A673 (cell line): ENCODE data around the gene SDHD. TPM values are rescaled to one million over a fixed set of nuclear protein-coding genes. Genes with fewer than 3 reads are reported as not detected.

Experiments
- BruUV-seq: library from RNA; stranded (reverse); fragments of 400-500 nt; replicated peaks from 2 replicates; lab custom pipeline; 2021; lab: Mats Ljungman, UMichigan
- CTCF ChIA-PET: fragments of 300-600 bp; sonication (Branson Sonifier 250); formaldehyde crosslinking; loops from one replicate; lab custom pipeline; 2022; ENCODE audit warnings: antibody characterized with exemption; lab: Charles Lee
- POLR2A ChIA-PET: fragments of 300-600 bp; sonication (Branson Sonifier 250); formaldehyde crosslinking; loops from one replicate; lab custom pipeline; 2022; ENCODE audit warnings: antibody characterized with exemption; ENCODE audit not compliant: low non-redundant PET; lab: Charles Lee
- DNase-seq: peaks from one replicate; pipeline ENCODE4 v3.0.0-alpha.2; 2015; ENCODE audit warnings: low spot score
- H3K27ac ChIP-seq: fragments of 200-600 bp; sonication (generic); 2 replicates; pipeline ENCODE4 v1.5.1; 2016; ENCODE audit warnings: mixed run types, low read depth, mild to moderate bottlenecking, mixed read lengths, antibody characterized with exemption, low read length; ENCODE audit not compliant: poor library complexity, severe bottlenecking
- H3K27me3 ChIP-seq: fragments of 200-600 bp; sonication (generic); replicated peaks from 2 replicates; pipeline ENCODE4 v1.6.1; 2017; ENCODE audit warnings: mixed run types, low read depth, mild to moderate bottlenecking, mixed read lengths, antibody characterized with exemption, low read length; ENCODE audit not compliant: insufficient read depth, poor library complexity
- H3K36me3 ChIP-seq: fragments of 200-600 bp; sonication (generic); 2 replicates; pipeline ENCODE4 v1.6.1; 2016; ENCODE audit warnings: mixed run types, mild to moderate bottlenecking, mixed read lengths, antibody characterized with exemption, low read length; ENCODE audit not compliant: insufficient read depth, poor library complexity, severe bottlenecking
- H3K4me1 ChIP-seq: fragments of 200-600 bp; sonication (generic); 2 replicates; pipeline ENCODE4 v1.6.1; 2017; ENCODE audit warnings: mixed run types, mild to moderate bottlenecking, mixed read lengths, antibody characterized with exemption, low read length; ENCODE audit not compliant: insufficient read depth, poor library complexity, severe bottlenecking
- H3K4me3 ChIP-seq: fragments of 200-600 bp; sonication (generic); 2 replicates; pipeline ENCODE4 v1.5.1; 2016; ENCODE audit warnings: low read depth, mixed run types, mild to moderate bottlenecking, mixed read lengths, low read length; ENCODE audit not compliant: poor library complexity, severe bottlenecking
- H3K9me3 ChIP-seq: fragments of 200-600 bp; sonication (generic); 2 replicates; pipeline ENCODE4 v1.6.1; 2016; ENCODE audit warnings: mixed run types, low read depth, mild to moderate bottlenecking, mixed read lengths, antibody characterized with exemption, low read length; ENCODE audit not compliant: poor library complexity, severe bottlenecking
- CTCF ChIP-seq: fragments of 300-800, 200-600 bp; sonication (generic); conservative IDR thresholded peaks from 2 replicates; pipeline ENCODE4 v1.5.1; 2017; ENCODE audit warnings: low read depth, mild to moderate bottlenecking, antibody characterized with exemption, low read length, moderate library complexity, mixed read lengths
- EZH2 ChIP-seq: fragments of 200-600 bp; sonication (generic); IDR thresholded peaks from 2 replicates; pipeline ENCODE4 v1.6.1; 2017; ENCODE audit warnings: borderline replicate concordance, low read depth, mild to moderate bottlenecking, mixed read lengths, antibody characterized with exemption, low read length; ENCODE audit not compliant: poor library complexity, severe bottlenecking
- intact Hi-C: fragments of 100-400 bp; cut with micrococcal nuclease; formaldehyde crosslinking; loops from one replicate; pipeline ENCODE4 v1.10.0; 2022; ENCODE audit not compliant: unreplicated experiment
- total RNA-seq: library from RNA; stranded (reverse); gene quantifications from 2 replicates; pipeline ENCODE4 v1.2.3, GENCODE V29; 2021

The SDHD gene
- total RNA-seq, 1 experiment from 2014 or later = 135 TPM

GRCh38 chr11:112123129-112123528, 36.5 kb downstream of the SDHD start:
- Histone ChIP-seq H3K4me3 (no peak overlapping the region), H3K9me3 (no peaks in the 10 kb centered on the region), H3K4me1 (peaks cover 54% of the 10 kb centered on the region), H3K27me3 (no peaks in the 10 kb centered on the region), H3K36me3 (no peaks in the 10 kb centered on the region), H3K27ac (peak overlapping the region; percentile 44)
- peak; percentile 32 for DNase-seq
- TF ChIP-seq EZH2 = no peak
- TF ChIP-seq CTCF = no peak
- no TSS peak for BruUV-seq
- intact Hi-C loops = no loop called here
- POLR2A ChIA-PET = no interaction called here
- CTCF ChIA-PET = no interaction called here

- no peak overlapping the region for H3K4me3 ChIP-seq
- TF ChIP-seq CTCF = no peak
- no peak for TF ChIP-seq EZH2
- no peak for DNase-seq
- H3K9me3 ChIP-seq = no peaks in the 10 kb centered on the region
- H3K4me1 ChIP-seq = peaks cover 39% of the 10 kb centered on the region
- no TSS peak for BruUV-seq
- intact Hi-C loops = no loop called here
- no peak overlapping the region for H3K27ac ChIP-seq
- ChIA-PET POLR2A (no interaction called here), CTCF (no interaction called here)
- no peaks in the 10 kb centered on the region for H3K27me3 ChIP-seq
- H3K36me3 ChIP-seq = no peaks in the 10 kb centered on the region
These were observed 40.4 kb downstream of the SDHD start for GRCh38 chr11:112127056-112127455.

- Histone ChIP-seq H3K4me3 (no peak overlapping the region), H3K27ac (no peak overlapping the region), H3K9me3 (no peaks in the 10 kb centered on the region), H3K27me3 (no peaks in the 10 kb centered on the region), H3K36me3 (no peaks in the 10 kb centered on the region), H3K4me1 (peaks cover 28% of the 10 kb centered on the region)
- intact Hi-C loops = no loop called here
- DNase-seq = peak; percentile 99
- CTCF ChIA-PET = interaction anchor here (0.5 to 1.0 kb wide), 2 partner anchors 15 to 17 kb away, joined by 3 read pairs; no protein-coding TSS in a partner anchor
- TF ChIP-seq EZH2 (no peak), CTCF (no peak)
- no TSS peak for BruUV-seq
- POLR2A ChIA-PET = interaction anchor here (0.5 kb wide), 1 partner anchor 64 kb away, joined by 6 read pairs; no protein-coding TSS in a partner anchor
These were observed 41.9 kb downstream of the SDHD start for GRCh38 chr11:112128483-112129121.
